ENCODE data around the gene GNAS. TPM values are rescaled to one million over a fixed set of nuclear protein-coding genes. Genes with fewer than 3 reads are reported as not detected.

Gene GNAS
- total RNA-seq, 4 donors from 2014 or later, result 334 to 533 (median 451) TPM

DNA sequence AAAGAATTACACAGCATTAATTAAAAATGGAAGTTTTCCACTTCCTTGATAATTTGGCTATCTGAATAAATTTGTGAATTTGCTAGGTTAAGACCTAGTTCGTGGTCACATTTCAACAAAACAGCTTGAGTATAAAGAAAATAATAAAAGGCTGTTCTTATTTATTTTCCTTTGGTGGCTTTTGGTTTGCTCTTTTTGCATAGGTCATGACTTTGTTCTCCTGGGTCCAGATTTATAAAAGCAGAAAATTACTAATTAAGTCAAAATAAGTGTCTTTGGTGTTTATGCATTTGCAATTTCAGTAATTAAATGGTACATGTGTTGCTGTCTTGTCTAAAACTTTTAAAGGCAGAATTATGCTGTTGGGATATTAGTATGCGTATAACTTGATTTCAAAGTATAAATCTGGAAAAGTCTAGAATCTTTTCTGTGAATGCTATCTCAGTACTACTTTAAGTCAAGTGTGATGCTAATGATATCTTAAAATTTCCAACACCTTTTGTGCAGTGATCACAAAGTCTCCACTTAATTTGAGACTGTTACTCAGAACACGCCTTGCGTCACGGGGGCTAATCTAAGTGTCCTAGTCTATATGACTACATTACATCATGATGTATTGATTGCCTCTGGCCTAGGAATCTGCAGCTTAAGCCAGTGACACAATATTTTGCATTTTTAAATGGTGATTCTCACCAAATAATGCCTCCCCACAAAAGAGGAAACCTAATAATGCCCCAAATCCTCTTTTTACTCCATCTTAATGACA, 41.0 kb downstream of the GNAS start:
- 50% methylated on average over 5 of the region's 5 CpGs for WGBS
- Histone ChIP-seq H3K27ac (peak overlapping the region; percentile 98), H3K27me3 (no peaks in the 10 kb centered on the region), H3K4me3 (peak overlapping the region; percentile 86), H3K36me3 (no peaks in the 10 kb centered on the region), H3K9me3 (no peaks in the 10 kb centered on the region), H3K4me1 (peaks cover 62% of the 10 kb centered on the region)
- no peak for DNase-seq (ENCODE audit: low spot score in 2 of 2)
- TF ChIP-seq CTCF (IDR thresholded peaks at IDR 0.05) (no peak), POLR2A (IDR thresholded peaks at IDR 0.05) (no peak), EP300 (IDR thresholded peaks at IDR 0.05) (no peak), POLR2AphosphoS5 (IDR thresholded peaks at IDR 0.05) (no peak)

DNA sequence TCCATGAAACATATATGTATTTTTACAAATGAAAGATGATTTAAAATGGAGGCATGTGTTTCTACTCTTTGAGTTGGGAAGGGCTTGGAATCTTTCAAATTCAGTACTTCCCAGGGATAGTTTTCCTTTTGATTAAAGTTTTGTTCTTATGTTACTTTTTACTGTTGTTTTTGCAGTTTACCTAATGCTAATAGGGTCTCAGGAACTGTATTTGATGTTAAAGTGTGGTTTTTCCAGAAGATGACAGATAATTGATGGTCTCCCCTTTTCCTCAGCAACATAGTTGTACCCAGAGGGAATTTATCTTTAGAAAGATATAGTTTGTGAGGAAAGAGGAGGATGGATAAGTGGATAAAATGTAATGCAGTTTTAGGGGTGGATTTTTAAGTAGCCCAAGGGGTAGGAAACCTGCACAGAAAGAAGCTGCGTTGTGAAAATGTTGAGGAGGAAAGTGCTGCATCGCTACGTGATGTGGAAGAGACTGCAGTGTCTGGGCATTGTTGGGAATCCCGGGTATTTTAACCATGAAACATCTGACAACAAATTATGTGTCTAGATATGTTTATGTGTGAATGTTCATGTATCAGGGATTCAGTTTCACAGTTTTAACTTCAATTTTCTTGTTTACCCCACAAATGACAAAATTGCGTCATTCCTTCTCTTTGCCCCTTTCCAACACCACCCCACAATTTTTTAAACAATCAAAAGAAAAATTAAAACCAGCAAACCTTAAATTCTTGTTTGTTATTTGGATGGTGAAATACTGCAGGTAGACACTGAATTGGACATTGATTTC, 42.3 kb downstream of the GNAS start:
- H3K36me3 ChIP-seq, result no peaks in the 10 kb centered on the region
- H3K27me3 ChIP-seq, result no peaks in the 10 kb centered on the region
- DNase-seq (ENCODE audit: low spot score in 2 of 2), result no peak
- no peak overlapping the region for H3K27ac ChIP-seq
- no peaks in the 10 kb centered on the region for H3K9me3 ChIP-seq
- H3K4me3 ChIP-seq, result peak overlapping the region; percentile 11
- WGBS, result 24% methylated on average over 5 of the region's 5 CpGs
- peaks cover 71% of the 10 kb centered on the region for H3K4me1 ChIP-seq
- TF ChIP-seq CTCF (IDR thresholded peaks at IDR 0.05) (no peak), POLR2AphosphoS5 (IDR thresholded peaks at IDR 0.05) (no peak), EP300 (IDR thresholded peaks at IDR 0.05) (no peak), POLR2A (IDR thresholded peaks at IDR 0.05) (no peak)

DNA sequence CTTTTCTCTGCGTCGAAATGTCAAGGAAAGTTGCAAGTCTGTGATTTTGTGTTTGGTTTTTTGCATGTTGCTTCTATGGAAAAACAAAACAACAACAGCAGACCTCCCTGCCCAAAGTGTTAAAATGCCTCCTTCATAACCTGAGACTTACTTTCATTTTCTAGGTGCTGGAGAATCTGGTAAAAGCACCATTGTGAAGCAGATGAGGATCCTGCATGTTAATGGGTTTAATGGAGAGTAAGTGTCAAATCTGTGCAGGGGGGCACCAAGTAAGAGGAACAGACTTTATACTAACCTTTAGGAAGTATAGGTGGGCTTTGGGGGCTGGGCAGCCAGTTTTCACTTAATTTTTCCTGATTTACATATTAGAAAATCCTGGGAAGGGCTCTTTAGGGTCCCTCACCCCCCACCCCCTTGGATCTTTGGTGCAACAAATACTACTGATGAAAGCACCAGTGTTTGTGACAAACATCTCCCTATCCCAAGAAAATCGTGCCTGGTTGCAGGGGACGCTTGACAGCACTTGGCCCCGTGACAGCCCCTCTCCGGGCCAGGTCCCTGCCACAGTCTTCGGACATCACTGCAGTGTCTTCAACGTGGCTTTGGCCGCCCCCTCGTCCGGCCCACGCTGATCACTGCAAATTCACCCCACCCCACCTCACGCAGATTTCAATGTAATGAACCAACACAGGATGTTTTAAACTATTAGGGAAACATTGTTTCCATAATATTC, 43.1 kb downstream of the GNAS start:
- TF ChIP-seq POLR2AphosphoS5 (IDR thresholded peaks at IDR 0.05) (no peak), POLR2A (IDR thresholded peaks at IDR 0.05) (no peak), CTCF (IDR thresholded peaks at IDR 0.05) (no peak), EP300 (IDR thresholded peaks at IDR 0.05) (no peak)
- 36% methylated on average over 13 of the region's 13 CpGs for WGBS
- Histone ChIP-seq H3K9me3 (no peaks in the 10 kb centered on the region), H3K4me3 (peak overlapping the region; percentile 11), H3K4me1 (peaks cover 74% of the 10 kb centered on the region), H3K36me3 (no peaks in the 10 kb centered on the region), H3K27ac (no peak overlapping the region), H3K27me3 (no peaks in the 10 kb centered on the region)
- DNase-seq (ENCODE audit: low spot score in 2 of 2), result no peak

DNA sequence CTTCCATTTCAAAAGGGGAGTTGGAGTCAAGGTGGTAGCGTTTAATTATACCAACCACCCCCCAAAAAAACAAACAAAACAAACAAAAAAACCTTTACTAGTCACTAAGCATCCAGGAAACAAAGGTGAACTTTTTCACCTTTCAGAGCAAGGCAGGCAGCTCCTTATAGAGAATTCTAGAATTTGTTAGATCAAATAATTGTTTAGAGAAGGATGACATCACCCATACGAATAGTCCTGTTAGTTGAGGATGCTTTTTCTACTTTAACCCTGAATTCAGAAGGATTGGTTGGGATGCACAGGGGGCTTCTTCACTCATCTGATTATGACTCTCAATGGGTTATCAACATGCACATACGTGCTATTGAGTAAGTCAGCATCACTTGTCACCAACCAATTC, 44.3 kb downstream of the GNAS start:
- no peaks in the 10 kb centered on the region for H3K9me3 ChIP-seq
- no peak overlapping the region for H3K4me3 ChIP-seq
- H3K36me3 ChIP-seq, result no peaks in the 10 kb centered on the region
- no peaks in the 10 kb centered on the region for H3K27me3 ChIP-seq
- TF ChIP-seq CTCF (IDR thresholded peaks at IDR 0.05) (no peak), POLR2AphosphoS5 (IDR thresholded peaks at IDR 0.05) (no peak), POLR2A (IDR thresholded peaks at IDR 0.05) (no peak), EP300 (IDR thresholded peaks at IDR 0.05) (no peak)
- DNase-seq (ENCODE audit: low spot score in 2 of 2), result no peak
- H3K4me1 ChIP-seq, result peaks cover 84% of the 10 kb centered on the region
- 48% methylated on average over 3 of the region's 3 CpGs for WGBS
- H3K27ac ChIP-seq, result no peak overlapping the region

Measured in suprapubic skin (tissue), 4 donors.